OCI-LY3 (cell line): ENCODE measurements around the gene FGF5.

Experiments used
- H2AFZ ChIP-seq: fragments of 200-600, 300-600 bp; shearing (Covaris generic); 2 replicates; pipeline ENCODE4 v1.6.0; 2014; ENCODE audit warnings: antibody characterized with exemption, low read depth, low read length
- H3K27ac ChIP-seq: fragments of 200-600, 300-600 bp; sonication (generic); 2 replicates; pipeline ENCODE4 v1.5.1; 2014; ENCODE audit warnings: mild to moderate bottlenecking, low read length, moderate library complexity, mixed read lengths
- H3K27me3 ChIP-seq: fragments of 200-600, 300-600 bp; sonication (generic); 2 replicates; pipeline ENCODE4 v1.6.1; 2014; ENCODE audit warnings: low read depth, low read length, mixed read lengths
- H3K36me3 ChIP-seq: fragments of 200-600, 300-600 bp; sonication (generic); replicated peaks from 2 replicates; pipeline ENCODE3; 2014; ENCODE audit warnings: low read depth, low read length, mixed read lengths
- H3K4me1 ChIP-seq: fragments of 300-600, 200-600 bp; sonication (generic); 2 replicates; pipeline ENCODE4 v1.6.1; 2014; ENCODE audit warnings: low read length, mixed read lengths
- H3K4me2 ChIP-seq: fragments of 200-600, 300-600 bp; sonication (generic); 2 replicates; pipeline ENCODE4 v1.6.1; 2014; ENCODE audit warnings: low read length, mixed read lengths
- H3K4me3 ChIP-seq: fragments of 300-600, 200-600 bp; sonication (generic); 2 replicates; pipeline ENCODE4 v1.5.1; 2014; ENCODE audit warnings: antibody characterized with exemption, mild to moderate bottlenecking, low read length, moderate library complexity
- H3K79me2 ChIP-seq: fragments of 300-600, 200-600 bp; shearing (Covaris generic); 2 replicates; pipeline ENCODE4 v1.6.1; 2014; ENCODE audit warnings: mild to moderate bottlenecking, low read length, mixed read lengths
- H3K9ac ChIP-seq: fragments of 300-600, 200-600 bp; shearing (Covaris generic); 2 replicates; pipeline ENCODE4 v1.6.0; 2014; ENCODE audit warnings: mild to moderate bottlenecking, low read length, moderate library complexity
- H3K9me3 ChIP-seq: fragments of 200-600, 300-600 bp; shearing (Covaris generic); 2 replicates; pipeline ENCODE4 v1.6.1; 2014; ENCODE audit warnings: low read length, mixed read lengths; ENCODE audit not compliant: insufficient read depth
- H4K20me1 ChIP-seq: fragments of 200-600, 300-600 bp; sonication (generic); 2 replicates; pipeline ENCODE4 v1.6.1; 2016; ENCODE audit warnings: low read length, mixed read lengths; ENCODE audit not compliant: insufficient read depth
- EZH2phosphoT487 ChIP-seq: fragments of 200-600 bp; shearing (Covaris generic); IDR thresholded peaks from 2 replicates; pipeline ENCODE4 v1.6.1; 2018; ENCODE audit warnings: antibody characterized with exemption, mixed run types, low read depth
- TF ChIP-seq, protein P1 (sequence below): fragments of 200-600, 300-600 bp; sonication (generic); IDR thresholded peaks from 2 replicates; pipeline ENCODE4 v1.5.1; 2014; ENCODE audit warnings: antibody characterized with exemption, low read length, low read depth

Gene FGF5

GRCh38 chr4:80270868-80271267 is 4.4 kb downstream of the FGF5 start:
- Histone ChIP-seq H3K9ac (no peak overlapping the region), H3K27ac (no peak overlapping the region), H3K79me2 (no peaks in the 10 kb centered on the region), H3K4me3 (no peak overlapping the region), H3K27me3 (no peaks in the 10 kb centered on the region), H3K9me3 (no peaks in the 10 kb centered on the region), H3K36me3 (no peaks in the 10 kb centered on the region), H3K4me1 (no peaks in the 10 kb centered on the region), H4K20me1 (no peaks in the 10 kb centered on the region), H3K4me2 (no peak overlapping the region), H2AFZ (no peak overlapping the region)
- TF ChIP-seq, protein P1, sequence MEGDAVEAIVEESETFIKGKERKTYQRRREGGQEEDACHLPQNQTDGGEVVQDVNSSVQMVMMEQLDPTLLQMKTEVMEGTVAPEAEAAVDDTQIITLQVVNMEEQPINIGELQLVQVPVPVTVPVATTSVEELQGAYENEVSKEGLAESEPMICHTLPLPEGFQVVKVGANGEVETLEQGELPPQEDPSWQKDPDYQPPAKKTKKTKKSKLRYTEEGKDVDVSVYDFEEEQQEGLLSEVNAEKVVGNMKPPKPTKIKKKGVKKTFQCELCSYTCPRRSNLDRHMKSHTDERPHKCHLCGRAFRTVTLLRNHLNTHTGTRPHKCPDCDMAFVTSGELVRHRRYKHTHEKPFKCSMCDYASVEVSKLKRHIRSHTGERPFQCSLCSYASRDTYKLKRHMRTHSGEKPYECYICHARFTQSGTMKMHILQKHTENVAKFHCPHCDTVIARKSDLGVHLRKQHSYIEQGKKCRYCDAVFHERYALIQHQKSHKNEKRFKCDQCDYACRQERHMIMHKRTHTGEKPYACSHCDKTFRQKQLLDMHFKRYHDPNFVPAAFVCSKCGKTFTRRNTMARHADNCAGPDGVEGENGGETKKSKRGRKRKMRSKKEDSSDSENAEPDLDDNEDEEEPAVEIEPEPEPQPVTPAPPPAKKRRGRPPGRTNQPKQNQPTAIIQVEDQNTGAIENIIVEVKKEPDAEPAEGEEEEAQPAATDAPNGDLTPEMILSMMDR = no peak
- TF ChIP-seq EZH2phosphoT487 = no peak

DNA sequence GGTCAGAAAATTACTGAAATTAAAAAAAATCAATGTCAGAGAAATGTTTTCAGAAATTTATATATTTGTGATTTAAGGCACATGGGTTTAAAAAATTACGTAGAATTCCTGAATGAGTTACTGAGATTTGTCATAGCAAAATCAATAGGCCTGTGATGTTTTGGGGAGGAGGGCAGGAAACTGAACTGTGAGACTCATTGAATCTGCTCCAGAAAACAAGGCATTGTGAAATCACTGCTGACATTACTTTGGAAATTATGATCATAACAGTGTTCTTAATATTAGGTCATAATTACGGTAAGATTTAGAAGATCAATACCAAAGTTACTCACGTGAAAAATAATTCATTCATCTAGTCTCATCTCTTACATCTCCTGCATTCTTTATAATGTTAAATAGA is 5.3 kb downstream of the FGF5 start:
- Histone ChIP-seq H3K27ac (no peak overlapping the region), H3K9ac (no peak overlapping the region), H3K4me2 (no peak overlapping the region), H3K4me1 (no peaks in the 10 kb centered on the region), H3K79me2 (no peaks in the 10 kb centered on the region), H2AFZ (no peak overlapping the region), H3K9me3 (no peaks in the 10 kb centered on the region), H4K20me1 (no peaks in the 10 kb centered on the region), H3K4me3 (no peak overlapping the region), H3K36me3 (no peaks in the 10 kb centered on the region), H3K27me3 (no peaks in the 10 kb centered on the region)
- TF ChIP-seq, protein P1 = no peak
- no peak for TF ChIP-seq EZH2phosphoT487

GRCh38 chr4:80276931-80277330 is 10.5 kb downstream of the FGF5 start:
- no peaks in the 10 kb centered on the region for H4K20me1 ChIP-seq

DNA sequence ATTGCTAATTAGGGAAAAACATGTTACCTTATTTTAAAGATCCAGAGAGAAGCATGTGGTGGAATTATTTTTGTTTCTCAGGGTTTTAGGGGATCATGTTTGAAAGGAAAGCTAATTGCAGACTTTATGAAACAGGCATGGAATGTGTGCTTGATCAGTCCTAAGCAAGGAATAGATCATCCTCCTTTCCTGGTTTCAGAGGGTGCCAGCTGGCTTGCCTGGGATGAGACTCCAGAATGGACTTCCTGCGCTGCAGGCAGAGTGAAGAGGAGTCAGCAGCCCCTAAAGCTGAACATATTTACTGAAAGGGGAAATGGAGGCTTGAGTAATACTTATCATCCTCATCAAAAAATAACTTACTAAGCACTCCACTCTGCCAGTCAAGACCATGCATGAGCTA is 13.3 kb downstream of the FGF5 start:
- Histone ChIP-seq H3K9ac (no peak overlapping the region), H3K9me3 (no peaks in the 10 kb centered on the region), H3K4me2 (no peak overlapping the region), H3K36me3 (no peaks in the 10 kb centered on the region), H4K20me1 (no peaks in the 10 kb centered on the region), H3K4me3 (no peak overlapping the region), H3K79me2 (no peaks in the 10 kb centered on the region), H3K27ac (no peak overlapping the region), H2AFZ (no peak overlapping the region), H3K27me3 (no peaks in the 10 kb centered on the region), H3K4me1 (no peaks in the 10 kb centered on the region)
- TF ChIP-seq, protein P1 = no peak
- no peak for TF ChIP-seq EZH2phosphoT487

More at GRCh38 chr4:80276931-80277330, 10.5 kb downstream of the FGF5 start:
- Histone ChIP-seq H3K27ac (no peak overlapping the region), H3K4me3 (no peak overlapping the region), H3K79me2 (no peaks in the 10 kb centered on the region), H3K9ac (no peak overlapping the region), H3K4me1 (no peaks in the 10 kb centered on the region), H3K27me3 (no peaks in the 10 kb centered on the region), H3K9me3 (no peaks in the 10 kb centered on the region), H3K4me2 (no peak overlapping the region), H2AFZ (no peak overlapping the region), H3K36me3 (no peaks in the 10 kb centered on the region)
- TF ChIP-seq EZH2phosphoT487 = no peak
- TF ChIP-seq, protein P1 = no peak
